ENCODE results near the gene VCX2. TPM values are rescaled to one million over a fixed set of nuclear protein-coding genes. Genes with fewer than 3 reads are reported as not detected.

VCX2 gene
- total RNA-seq, 6 experiments from 2014 or later, result not detected

Small RNAs within 50 kb of the gene (microRNA-seq; reads per million reads assigned to microRNA genes)
- gene MIR651, result not detected

Other genes with a start within 250 kb of the VCX2 start
- 1 to 10 TPM; 3.4 to 8.3 (median 4.4) TPM for gene PNPLA4, start 243.9 kb downstream of the VCX2 start, total RNA-seq (2021; fragmentation: NEBNext Ultra II Directional; extraction: Animal tissue kit (Norgen Biotek cat#: 25700))